ENCODE results near the gene MAB21L4.
A peak's percentile ranks its signal among the peaks of the same experiment; 100 is the strongest.

The MAB21L4 gene

DNA sequence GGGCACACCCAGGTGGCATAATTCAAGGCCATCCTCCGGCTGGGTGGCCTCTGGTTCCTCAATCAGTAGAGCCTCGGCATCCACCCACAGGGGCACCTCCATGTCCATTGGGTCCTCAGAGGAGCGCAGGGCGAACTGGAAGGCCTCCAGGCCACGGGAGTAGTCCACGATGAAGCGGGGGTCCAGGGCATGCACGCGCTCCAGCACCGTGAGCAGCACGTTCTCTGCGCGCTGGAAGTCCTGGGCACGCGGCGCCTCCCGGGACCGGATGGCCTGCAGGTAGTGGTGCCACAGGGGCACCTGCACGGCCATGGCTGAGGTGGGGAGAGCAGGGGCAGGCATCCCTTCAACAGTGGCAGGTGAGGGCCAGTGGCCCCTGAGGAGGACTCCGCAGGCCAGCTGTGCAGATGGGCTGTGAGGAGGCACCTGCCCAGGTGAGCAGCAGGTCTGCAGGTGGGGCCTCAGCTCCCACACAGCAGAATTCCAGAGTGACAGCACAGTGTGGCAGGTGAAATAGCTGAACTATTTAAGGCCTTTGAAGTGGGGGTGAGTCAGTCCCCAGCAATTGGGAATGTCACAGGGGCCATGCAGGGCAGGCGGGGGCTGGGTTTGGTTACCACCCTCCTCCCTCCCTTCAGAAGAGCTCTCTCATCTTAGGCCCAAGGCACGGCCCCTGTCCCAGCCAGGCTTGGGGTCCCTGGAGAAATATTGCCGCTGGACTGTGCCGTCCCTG lies at the start of gene MAB21L4:
TSS of gene MAB21L4 (minus strand) at position 501 of the 733 bp plus-strand sequence. CDS start at position 342, 159 bp downstream.
- peak in 2 of 3 experiments; percentile 10 to 36 for DNase-seq

DNA sequence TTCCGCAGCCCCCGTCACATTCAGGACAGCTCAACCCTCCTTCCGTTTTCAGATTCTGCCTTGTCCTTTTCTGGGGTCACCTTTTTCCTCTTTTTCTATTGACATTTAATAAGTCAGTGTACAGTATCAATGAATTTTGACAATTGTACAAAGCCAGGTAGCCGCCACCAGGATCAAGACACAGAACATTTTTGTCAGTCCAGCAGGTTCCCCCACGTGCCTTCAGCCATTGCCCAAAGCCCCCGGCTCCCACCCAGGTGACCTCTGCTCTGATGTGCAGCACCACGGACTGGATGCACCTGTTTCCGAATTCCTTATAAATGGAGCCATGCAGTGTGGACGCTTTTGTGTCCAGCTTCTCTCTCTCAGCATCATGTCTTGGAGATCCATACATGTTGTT lies 40.1 kb upstream of the MAB21L4 start:
- no peak for DNase-seq

DNA sequence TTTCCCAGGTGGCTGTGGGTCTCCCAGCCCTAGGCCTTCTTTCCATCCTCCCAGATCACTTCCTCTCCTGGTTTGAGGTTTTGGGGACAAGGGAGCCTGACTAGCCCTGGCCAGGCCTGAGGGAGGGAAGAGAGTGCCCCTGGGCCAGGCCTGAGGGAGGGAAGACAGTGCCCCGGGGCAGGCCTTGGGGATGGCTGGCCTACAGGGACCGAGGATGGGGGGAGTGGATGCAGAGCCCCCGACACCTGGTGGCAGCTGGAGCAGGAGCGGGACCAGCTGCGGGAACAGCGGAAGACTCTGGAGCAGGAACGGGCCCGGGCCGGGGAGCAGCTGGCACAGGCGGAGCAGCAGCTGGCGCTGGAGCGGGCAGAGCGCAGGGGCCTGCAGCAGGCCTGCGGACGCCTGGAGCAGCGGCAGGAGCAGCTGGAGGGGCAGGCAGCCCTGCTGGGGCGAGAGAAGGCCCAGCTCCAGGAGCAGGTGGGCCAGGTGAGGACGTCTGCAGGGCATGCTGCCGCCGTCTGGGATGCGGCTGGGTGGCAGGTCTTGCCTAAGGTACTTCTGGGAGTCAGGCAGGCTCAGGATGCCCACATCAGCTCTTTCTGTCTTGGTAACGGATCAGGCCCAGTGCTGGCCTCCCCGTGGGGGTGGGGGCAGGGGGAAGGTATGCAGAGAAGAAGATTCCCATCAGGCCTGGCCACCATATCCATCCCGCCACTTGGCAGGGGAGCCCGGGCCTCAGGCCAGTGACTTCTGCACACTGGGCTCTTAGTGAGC lies 39.3 kb upstream of the MAB21L4 start:
- no peak for DNase-seq

DNA sequence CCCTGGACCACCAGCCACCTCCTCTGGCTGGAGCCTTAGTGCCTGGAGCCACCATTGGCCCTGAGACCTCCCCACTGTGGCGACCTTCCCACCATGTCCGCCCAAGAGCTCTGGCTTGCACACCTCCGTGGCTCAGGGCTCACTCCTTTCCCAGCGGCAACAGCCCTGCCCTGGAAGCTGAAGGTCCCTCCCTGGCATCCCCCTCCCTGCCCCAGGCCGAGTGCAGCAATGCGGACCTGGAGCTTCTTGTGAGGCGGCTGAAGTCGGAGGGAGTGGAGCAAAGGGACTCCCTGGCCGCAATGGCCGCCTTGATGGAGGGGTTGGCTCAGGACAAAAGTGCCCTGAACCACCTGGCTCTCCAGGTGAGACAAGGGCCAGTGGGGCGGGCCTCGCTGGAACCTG lies 38.7 kb upstream of the MAB21L4 start:
- DNase-seq: no peak

DNA sequence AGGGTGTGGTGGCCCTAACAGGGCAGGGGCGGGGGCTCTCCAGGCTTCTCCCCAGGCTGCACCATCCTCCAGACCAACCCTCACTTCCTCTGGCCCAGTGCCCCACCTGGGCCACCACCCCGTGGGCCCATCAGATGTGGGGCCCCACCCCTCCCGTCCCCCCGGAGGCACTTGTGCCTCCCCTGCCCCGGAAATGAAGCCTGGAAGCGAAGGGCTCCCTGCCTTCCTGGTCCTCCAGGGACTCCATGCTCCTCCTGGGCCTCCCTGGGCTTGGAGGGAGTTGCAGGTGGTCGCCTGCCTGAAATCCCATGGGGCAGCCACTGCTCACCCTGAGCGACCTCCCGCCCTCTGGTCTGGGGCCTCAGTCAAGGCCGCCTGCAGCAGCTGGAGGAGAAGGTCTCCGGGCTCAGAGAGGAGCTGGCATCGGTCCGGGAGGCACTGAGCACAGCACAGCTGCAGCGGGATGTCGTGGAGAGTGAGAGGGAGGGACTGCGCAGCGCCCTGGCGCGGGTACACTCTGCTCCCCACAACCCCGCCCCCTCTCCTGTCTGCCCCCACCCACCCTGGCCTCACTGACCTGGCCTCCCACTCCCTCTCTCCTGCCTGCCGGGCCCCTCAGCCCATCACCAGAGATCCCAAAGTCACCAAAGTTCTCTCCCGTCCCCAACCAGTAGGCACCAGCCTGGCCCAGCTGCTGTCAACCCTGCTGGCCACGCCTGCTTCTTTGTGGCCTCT lies 38.2 kb upstream of the MAB21L4 start:
- DNase-seq: no peak

DNA sequence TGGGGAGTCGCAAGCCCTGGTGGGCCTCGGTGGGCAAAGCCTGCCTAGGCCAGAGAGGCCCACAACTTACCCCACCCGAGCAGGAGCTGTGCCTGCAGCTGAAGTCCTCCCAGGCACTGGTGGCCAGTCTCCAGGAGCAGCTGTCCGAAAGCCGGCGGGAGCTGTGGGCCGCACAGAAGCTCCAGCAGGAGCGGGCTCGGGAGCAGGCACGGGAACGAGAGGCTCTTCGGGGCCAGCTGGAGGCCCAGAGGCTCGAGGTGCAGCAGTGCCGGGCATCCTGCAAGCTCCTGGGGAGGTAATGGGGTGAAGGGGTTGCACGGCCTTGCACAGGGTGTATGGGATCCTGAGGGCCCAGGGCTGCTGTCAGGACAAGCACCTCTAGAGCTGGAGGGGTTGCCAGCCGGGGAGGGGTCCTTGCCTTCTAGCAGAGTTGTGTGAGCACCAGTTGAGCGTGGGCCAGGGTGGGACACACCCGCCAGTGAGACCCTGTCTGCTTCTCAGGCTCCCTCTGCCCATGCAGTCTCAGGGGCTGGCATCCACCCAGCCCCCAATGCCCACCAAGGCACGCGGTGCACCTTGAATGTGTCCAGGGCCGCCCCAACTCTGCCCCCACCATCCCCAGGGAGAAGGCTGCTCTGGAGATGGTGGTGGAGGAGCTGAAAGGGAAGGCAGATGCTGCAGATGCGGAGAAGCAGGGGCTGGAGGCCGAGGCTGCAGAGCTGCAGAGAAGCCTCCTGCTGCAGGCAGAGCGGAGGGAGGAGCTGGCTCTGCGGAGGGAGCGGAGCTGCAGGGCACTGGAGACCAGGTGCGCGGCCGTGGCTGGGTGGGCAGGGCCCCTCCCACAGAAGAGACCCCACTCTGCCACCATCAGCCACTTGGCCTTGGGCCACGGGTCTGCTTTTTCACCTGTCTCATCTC lies 37.4 kb upstream of the MAB21L4 start:
- DNase-seq: no peak

DNA sequence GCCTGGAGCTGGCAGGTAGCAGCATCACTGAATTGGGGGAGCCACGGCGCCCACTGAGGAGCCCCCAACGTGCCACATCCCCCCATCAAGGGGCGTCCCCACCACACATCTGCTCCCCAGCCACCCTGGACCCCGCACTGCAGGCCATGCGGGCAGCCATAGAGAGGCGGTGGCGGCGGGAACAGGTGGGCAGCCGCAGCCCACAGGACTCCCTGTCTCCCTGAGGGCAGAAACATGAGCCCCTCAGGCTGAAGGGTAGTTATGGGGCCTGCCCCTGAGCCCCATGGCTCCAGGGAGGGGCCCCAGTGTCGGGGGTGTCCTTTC lies 36.7 kb upstream of the MAB21L4 start:
- no peak for DNase-seq

DNA sequence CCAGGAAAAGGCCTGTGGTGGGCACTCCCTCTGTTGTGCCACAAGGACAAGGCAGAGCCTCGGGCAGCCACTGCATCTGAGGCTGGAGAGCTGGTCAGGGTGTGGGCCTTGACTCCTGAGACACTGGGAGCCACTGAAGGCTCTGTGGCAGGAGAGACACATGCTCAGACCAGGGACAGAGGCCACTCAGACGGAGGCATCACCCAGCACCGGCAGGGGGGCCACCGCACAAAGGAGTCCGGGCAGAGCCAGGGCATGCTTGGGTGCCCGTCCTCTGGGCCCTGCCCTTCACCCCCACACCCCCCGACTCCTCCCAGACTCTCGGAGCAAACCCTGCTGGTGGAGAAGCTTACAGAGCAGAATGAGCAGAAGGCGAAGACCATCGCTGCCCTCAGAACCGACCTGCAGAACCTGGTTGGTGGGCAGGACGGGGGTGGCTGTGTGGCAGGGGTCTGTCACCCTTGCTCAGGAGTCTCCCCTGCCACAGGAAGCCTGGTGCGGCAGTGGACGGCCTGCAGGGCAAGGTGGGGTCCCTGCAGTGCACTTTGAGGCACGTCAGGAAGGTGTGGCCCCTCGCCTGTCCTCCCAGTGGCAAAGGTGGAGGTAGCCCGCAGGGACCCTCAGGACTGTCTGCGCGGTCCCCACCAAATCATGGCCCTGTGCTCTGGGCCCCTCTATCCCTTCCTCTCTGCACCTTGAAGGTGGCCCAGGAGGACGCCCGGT lies 36.2 kb upstream of the MAB21L4 start:
- no peak for DNase-seq

DNA sequence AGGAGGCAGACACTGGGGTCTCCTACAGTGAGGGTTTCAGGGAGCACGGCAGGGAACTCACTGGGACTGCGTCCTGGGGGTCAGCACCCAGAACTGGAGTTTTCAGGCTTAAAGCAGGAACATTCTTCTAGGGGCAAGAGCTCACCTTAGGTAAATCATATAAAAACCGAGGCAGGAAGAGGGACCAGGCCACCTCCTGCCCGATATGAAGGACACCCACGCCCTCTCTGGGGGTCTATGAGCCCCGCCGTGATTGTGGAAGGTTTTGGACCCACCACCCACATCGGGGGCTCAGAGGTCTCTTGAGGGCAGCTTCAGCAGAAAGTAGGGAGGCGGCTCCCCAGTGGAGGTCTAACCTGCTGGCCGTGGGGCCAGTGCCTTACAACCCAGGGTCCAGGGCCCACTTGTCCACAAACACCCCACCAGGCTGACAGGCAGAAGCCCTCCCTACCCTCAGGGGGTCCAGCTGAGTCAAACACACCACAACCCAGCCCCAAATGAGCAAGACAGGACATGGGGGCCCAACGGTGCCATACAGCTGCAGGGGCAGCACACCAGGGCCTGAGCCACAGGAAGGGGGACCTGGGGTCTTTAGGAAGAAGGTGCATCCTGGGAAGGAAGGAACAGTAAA lies 35.5 kb upstream of the MAB21L4 start:
- no peak for DNase-seq

DNA sequence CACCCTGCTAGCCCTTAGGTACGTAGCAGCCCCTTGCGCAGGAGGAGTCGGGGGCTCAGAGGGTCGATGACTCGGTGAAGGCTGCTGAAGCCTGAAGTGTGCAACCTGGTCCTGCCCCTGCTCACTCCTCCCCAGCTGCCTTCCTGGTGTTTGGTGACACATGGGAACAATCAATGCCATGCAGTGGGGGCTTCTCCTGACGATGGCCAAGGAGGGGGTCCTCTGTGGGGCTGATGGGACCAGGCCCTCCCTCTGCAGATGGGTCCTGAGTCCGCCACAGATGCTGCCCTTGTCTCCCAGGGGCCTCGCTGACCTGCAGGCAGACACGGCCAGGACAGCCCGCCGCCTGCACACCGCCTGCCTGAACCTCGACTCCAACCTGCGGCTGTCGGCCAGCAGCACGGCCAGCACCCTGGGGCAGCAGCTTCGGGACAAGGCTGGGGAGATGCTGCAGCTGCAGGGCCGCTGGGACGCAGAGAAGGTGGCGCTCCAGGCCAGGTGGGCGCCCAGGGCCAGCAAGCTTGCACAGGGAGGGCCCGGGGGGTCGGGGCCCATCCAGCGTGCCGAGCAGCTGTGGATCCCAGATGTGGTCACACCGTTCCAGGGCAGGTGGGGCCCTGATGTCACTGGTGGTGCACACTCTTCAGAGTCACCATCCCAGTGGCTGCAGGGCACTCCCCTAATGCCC lies 34.8 kb upstream of the MAB21L4 start:
- DNase-seq: no peak

DNA sequence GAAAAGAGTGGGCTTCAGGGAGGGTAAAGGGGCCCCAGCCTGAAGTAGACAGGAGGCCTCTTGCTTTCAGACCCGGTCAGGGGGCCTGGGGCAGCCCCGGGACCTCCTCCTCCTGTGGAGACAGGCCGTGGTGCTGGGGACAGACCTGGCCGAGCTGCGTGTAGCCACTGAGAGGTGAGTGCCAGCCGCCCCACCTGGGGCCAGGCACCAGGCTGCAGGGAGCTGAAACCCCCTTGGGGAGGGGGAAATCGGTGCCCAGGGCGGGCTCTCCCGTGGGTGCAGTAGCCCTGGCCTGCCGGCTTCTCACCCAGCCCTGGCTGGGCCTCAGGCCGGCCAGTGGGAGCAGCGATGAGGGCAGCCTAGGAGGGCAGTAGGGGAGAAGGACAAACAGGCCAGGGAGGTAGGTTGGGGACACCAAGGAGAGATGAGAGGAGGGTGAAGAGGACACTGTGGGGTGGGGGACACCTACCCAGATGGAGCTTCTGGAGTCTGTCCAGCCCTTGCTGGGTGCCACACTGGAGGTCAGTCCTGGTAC lies 34.2 kb upstream of the MAB21L4 start:
- no peak for DNase-seq

DNA sequence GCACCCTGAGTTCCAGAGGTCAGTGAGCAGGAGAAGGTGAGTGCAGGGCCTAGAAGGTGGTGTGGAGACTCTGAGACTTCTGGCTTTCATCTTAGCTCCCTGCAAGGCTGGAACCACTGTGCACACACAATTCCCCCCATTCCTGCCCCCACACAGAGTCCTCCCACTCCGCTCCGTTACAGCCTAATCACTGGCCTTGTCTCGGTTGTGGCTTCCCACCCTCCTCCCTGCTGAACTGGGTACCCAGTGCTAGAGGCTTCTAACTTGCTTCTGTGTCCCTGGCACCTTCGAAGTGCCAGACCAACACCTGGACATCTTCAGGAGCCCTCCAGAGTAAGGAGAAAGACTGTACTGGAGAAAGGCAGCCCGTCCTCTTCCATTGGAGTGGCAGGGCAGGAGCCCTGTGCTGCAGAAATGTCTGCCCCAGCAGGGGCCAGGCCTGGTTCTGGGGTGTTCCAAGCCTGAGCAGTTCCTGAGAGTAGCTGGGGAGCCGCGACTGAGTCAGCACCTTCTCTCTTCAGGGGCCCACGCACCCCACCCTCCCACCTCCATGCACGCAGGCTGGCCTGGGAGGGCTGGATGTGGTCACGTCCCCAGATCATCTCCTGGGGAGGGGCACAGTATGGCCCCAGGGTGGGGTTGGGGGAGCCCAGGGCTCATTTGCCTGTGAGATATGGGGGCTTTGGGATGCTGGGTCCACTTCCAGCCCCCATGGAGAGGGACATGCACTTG lies 33.6 kb upstream of the MAB21L4 start:
- DNase-seq: no peak

DNA sequence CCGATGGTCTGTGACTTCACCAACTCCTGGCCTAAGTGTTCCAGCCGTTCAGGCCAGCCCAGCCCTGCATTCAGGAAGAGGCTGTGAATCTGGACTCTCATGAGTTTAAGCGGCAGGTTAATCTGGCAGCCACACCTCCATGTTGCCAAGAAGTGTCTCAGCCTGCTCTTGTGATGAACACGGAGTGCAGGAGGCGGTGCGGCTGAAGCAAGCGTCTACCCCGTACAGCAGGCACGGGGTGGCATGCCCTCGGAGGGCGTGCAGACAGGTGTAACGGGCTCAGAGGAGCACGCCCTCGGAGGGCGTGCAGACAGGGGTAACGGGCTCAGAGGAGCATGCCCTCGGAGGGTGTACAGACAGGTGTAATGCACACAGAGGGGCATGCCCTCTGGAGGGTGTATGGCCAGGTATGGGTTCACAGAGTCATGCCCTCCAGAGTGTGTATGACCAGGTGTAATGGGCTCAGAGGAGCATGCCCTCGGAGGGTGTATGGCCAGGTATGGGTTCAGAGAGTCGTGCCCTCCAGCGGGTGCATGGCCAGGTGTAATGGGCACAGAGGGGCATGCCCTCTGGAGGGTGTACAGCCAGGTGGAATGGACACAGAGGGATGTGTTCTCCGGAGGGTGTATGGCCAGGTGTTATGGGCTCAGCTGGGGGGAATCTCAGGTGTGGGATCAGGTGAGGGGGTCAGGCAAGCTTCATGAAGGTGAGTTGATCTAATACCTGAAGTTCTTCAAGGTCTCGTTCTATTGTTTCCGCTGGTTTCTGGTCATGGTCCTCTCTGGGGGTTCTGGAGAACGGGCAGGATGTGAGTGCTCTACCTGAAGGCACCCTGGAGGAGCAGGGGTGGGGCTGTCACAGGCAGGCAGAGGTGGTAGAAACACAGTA lies 32.8 kb upstream of the MAB21L4 start:
- DNase-seq: no peak

DNA sequence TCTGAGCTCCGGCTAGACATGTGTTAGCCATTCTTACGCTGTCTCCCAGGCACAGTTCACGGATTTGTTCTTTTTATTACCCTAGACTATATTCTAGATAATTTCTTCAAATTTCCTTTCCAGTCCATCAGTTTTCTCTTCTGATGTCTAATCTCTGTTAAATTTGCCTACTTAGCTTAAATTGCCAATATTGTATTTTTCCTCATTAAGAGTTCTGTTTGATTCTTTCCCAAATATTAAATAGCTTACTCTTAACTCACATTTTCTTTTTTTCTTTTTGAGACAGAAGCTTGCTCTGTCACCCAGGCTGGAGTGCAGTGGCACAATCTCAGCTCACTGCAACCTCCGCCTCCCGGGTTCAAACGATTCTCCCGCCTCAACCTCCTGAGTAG lies 31.4 kb upstream of the MAB21L4 start:
- DNase-seq: no peak

DNA sequence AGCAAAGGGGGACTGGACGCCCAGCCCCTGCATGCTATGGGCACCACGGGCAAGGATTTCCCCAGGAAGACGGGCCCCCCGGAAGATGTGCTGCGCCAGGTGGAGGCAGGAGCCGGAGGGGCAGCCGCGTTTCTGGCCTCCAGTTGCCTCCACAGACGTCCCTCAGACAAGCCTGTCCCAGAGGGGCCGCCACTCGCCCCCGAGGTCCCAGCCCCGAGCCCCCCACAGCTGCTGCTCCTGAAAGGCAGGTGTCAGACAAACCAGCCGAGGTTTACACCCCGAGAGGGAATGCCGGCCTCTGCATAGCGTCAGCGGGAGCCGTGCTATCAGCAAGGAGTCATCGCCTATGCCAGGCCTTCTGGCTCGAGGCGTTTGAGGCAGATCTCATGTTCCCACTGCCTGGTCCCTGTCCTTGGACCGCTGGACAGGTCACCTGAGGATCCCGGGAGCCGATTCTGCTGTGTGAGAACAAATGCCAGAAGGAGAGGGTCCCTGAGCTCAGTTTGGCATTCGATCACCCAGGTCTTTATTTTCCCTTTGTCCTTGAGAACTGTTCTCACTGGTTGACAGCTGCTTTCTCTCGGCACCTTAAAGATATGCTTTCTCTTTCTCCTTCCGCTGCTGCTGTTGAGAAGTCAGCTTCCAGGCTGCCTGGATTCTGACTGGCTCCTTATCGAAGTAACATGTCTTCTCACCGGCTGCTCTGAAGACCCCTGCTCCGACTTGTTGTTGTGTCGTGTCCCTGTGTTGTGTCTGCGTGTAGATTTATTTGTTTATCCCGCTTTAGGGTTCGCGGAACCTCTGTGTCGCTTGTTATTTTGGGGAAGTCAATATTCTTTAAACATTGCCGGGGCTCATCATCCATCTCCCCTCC lies 30.8 kb upstream of the MAB21L4 start:
- no peak for DNase-seq

DNA sequence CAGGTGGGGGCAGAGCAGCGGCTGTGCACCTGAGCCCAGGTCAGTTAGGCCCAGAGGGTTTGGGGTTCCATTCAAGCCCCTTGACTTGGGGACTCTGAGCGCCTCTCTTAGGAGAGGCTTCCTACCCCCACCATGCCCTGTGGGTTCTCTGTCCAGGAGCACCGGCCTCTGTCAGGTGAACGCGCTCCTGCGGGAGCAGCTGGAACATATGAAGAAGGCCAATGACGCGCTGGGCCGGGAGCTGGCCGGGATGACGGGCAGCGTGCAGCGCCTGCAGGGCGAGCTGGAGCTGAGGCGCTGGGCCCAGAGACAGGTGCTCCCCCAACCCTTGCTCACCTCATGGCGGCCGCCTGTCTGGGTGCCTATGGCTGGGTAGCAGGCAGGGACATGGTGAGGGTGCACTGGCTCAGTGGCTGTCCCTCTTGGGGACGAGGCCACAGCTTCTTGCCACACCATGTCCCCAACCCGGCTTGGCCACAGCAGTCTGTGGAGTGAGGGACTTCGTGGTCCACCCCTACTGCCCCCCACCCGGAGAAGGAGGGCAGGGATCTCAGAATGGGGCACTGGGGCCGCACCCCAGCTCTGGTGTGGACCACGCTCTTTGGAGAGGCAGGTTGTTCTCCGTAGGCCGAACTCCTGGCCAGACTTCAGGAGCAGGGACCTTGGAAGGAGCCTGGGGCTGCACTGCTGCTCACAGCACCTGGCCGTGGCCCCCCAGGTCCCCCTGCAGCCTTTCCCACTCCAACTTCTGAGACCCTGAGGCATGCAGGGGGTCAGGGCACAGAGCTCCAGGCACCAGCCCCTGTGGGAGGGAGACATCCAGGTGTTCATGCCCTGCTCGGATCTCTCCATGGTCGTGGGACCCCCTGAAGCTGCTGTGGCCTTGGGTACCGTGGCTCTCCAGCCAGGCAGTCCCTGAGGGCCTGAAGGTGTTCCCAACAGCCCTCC lies 29.9 kb upstream of the MAB21L4 start:
- no peak for DNase-seq

DNA sequence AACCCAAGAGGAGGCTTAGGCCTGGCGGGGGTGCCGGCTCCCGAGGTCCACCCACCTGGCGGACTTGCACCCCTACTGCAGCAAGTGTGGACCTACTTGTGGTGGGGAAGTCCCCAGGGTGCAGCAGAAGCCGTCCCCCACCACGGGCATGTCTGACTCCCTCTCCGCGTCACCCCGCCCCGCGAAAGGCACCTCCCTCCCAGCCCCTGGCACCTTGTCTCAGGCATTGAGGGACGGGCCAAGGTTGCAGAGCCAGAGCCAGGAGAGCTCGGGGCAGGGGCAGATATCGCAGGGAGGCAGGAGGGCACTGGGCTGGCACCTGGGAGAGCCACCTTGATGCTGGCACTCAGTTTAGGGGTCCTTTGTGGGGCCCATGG lies 29.2 kb upstream of the MAB21L4 start:
- no peak for DNase-seq
